ENCODE results near the gene MID1. TPM values are rescaled to one million over a fixed set of nuclear protein-coding genes. Genes with fewer than 3 reads are reported as not detected.

The MID1 gene
- total RNA-seq, 2 donors from 2014 or later, result 0.36 TPM; not detected in 1

DNA sequence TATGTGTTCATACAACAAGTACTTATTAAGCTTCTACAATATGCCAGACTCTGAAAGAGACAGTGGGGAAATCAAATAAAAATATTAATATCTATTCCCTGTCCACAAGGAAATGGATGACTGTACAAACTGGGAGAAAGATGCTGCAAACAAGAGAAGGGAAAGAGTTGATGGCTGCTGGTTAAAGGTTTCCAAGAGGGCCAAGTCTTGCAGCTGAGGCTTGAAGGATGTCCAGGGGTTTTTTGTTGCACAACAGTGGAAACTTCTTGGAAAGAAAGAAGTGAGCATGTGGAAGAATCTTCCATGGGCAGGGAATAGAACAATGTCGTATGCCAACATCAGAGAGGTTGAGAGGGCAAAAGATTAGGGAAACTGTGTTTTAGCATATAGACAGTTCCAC is 95.8 kb downstream of the MID1 start:
- Mint-ChIP-seq H3K4me1 (ENCODE audit: low read depth in 2 of 2) (peaks cover 0 to 2% of the 10 kb centered on the region in 2 donors), H3K36me3 (no peaks in the 10 kb centered on the region), H3K4me3 (no peak overlapping the region), H3K27ac (no peak overlapping the region), H3K27me3 (peaks cover 0 to 7% of the 10 kb centered on the region in 2 donors), H3K9me3 (peaks cover 6% of the 10 kb centered on the region)
- DNase-seq (ENCODE audit: low spot score) (no peak), ATAC-seq (no peak)

DNA sequence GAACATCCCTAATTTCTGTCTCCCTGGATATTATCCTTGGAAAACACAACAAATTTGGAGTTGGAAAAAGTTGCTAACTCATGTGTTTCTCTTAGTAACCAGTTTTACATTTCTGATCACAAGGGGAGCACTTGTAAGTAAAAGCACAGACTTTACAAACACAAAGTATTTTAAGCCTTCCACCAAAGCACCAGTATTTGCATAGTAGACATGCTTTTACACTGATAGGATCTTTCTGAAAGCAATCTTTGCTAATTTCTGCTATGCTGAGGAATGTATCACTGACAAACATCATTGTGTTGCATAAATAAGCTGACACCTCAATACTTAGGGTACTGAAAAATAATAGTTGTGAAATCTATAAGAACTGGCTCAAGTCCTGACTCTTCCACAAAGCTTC is 100.6 kb downstream of the MID1 start:
- Mint-ChIP-seq H3K4me3 (no peak overlapping the region), H3K36me3 (no peaks in the 10 kb centered on the region), H3K27ac (no peak overlapping the region), H3K9me3 (peaks cover 6% of the 10 kb centered on the region), H3K27me3 (peaks cover 0 to 10% of the 10 kb centered on the region in 2 donors), H3K4me1 (ENCODE audit: low read depth in 2 of 2) (no peaks in the 10 kb centered on the region)
- ATAC-seq, result no peak
- DNase-seq (ENCODE audit: low spot score), result no peak

DNA sequence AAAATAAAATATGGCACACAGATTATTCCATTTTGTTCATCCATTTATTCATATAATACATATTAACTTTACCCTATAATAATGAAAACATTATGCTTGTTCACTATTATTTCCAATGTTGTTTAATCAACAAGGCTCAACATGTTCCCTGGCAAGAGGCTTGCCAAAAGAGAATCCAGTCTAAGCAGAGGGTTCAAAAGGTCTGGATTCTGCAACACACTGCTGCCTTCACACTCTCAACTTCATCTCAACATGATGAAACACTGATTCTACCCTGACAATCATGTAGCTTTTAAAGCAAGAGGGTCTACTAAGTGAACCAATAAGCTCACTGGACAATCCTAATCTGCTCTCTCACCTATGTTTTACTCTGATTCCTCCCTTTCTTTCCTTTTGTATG is 101.1 kb downstream of the MID1 start:
- H3K27ac Mint-ChIP-seq, result no peak overlapping the region
- peaks cover 0 to 10% of the 10 kb centered on the region in 2 donors for H3K27me3 Mint-ChIP-seq
- H3K36me3 Mint-ChIP-seq, result no peaks in the 10 kb centered on the region
- ATAC-seq (no peak), DNase-seq (ENCODE audit: low spot score) (no peak)
- H3K4me3 Mint-ChIP-seq, result no peak overlapping the region
- H3K9me3 Mint-ChIP-seq, result peaks cover 6% of the 10 kb centered on the region
- no peaks in the 10 kb centered on the region for H3K4me1 Mint-ChIP-seq (ENCODE audit: low read depth in 2 of 2)

DNA sequence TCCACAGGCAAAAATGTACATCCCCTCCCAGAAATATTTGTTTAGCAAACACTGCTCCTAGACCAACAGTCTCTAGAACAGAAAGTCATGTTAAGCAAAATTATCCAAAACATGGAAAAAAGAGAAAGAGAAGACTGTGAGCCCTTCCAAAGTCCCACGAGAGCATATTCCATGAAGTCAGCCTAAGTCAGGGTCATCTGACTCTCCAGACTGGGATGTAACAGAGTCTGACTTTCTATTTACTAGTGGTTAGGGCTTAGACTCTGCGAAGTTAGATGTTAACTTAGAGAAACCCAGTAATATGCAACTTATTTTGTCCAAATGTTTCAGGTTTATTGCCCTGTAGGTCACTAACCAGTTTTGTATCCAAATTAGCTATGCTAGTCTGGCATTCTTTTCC is 102.3 kb downstream of the MID1 start:
- Mint-ChIP-seq H3K27me3 (peaks cover 0 to 10% of the 10 kb centered on the region in 2 donors), H3K36me3 (no peaks in the 10 kb centered on the region), H3K4me1 (ENCODE audit: low read depth in 2 of 2) (no peaks in the 10 kb centered on the region), H3K4me3 (no peak overlapping the region), H3K9me3 (peaks cover 6% of the 10 kb centered on the region), H3K27ac (no peak overlapping the region)
- DNase-seq (ENCODE audit: low spot score) (no peak), ATAC-seq (no peak)

DNA sequence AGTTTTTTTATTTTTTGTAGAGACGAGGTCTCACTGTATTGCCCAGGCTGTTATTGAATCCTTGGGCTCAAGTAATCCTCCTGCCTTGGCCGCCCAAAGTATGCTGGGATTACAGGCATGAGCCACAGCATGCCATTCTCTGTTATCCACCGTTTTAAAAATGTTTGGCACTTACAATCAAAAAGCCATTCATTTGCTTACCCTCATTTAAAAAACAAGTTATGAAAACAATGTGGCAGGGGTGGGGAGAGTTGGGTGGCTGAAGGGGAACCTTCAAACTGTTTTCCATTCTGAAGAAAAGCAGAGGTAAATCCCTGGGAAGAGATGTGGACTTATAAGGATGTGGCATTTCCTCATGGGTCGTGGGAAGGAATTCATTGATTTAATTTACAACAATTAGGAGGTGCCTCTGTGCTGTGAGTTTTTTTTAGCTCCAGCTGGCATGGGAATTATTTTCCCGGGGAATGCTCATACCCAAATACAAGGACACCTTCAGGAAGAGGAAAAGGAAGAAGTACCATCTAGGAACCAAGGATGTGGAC is 103.5 kb downstream of the MID1 start:
- peaks cover 6% of the 10 kb centered on the region for H3K9me3 Mint-ChIP-seq
- peaks cover 0 to 10% of the 10 kb centered on the region in 2 donors for H3K27me3 Mint-ChIP-seq
- H3K36me3 Mint-ChIP-seq, result no peaks in the 10 kb centered on the region
- no peak overlapping the region for H3K4me3 Mint-ChIP-seq
- H3K27ac Mint-ChIP-seq, result no peak overlapping the region
- DNase-seq (ENCODE audit: low spot score) (no peak), ATAC-seq (no peak)
- no peaks in the 10 kb centered on the region for H3K4me1 Mint-ChIP-seq (ENCODE audit: low read depth in 2 of 2)

DNA sequence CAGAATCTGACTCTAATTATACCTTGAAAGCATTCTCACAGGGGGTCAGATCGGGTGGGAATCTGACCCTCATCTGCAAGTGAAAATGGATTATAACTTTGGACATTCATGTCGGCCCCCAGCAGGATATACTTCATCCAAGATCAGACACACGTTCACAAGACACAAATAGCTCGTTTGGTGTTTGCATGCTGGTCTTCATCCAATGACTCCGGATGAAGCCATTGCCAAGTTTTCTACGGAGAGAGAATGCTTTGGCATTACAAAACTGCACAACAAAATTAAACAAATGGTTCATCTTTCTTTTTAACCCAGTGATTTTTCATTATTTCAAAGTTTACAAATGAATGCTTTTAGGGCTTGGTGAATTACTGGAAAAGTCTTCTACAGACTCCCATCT is 105.5 kb downstream of the MID1 start:
- no peak for ATAC-seq
- DNase-seq (ENCODE audit: low spot score), result no peak
- Mint-ChIP-seq H3K9me3 (no peaks in the 10 kb centered on the region), H3K4me1 (ENCODE audit: low read depth in 2 of 2) (no peaks in the 10 kb centered on the region), H3K4me3 (no peak overlapping the region), H3K36me3 (no peaks in the 10 kb centered on the region), H3K27ac (no peak overlapping the region), H3K27me3 (peaks cover 0 to 3% of the 10 kb centered on the region in 2 donors)

DNA sequence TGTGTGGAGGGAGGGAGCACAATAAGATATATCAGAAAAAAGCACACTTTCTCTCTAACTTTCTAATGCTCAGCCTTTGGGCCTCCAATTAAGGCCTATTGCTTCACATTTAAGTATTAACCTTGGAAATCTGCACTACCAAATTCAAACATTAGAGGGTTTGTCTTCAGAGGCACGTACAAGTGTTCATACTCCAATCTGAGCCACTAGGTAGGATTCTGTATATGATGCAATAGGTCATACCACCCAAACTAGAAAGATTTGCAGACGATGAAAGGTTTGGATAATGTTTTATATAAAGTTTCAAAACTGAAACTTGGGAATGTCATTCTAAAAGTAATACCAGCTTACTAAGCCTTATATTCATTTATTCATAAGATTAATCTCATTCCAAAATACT is 106.4 kb downstream of the MID1 start:
- DNase-seq (ENCODE audit: low spot score) (no peak), ATAC-seq (no peak)
- H3K27ac Mint-ChIP-seq, result no peak overlapping the region

DNA sequence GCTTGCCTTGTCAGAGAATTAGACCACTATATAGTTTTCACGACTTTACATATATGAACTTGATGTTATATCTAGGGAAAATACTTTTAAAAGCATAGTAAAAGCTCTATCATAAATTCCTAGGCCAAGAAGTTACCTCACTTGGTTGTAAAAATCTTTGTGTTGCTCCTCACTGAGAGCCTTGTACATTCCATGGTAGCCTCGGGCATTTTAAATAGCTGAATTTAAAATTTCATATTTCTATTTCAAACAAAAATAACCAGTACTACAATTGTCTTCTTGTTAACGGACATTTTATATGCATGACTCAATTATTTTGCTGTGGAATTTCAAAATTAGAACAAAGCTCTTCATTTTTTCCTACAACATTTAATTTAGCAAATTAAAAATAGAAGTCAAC is 107.6 kb downstream of the MID1 start:
- H3K27ac Mint-ChIP-seq, result no peak overlapping the region
- H3K4me3 Mint-ChIP-seq, result no peak overlapping the region
- no peak for ATAC-seq
- H3K36me3 Mint-ChIP-seq, result no peaks in the 10 kb centered on the region
- H3K4me1 Mint-ChIP-seq (ENCODE audit: low read depth in 2 of 2), result no peaks in the 10 kb centered on the region
- H3K9me3 Mint-ChIP-seq, result no peaks in the 10 kb centered on the region
- peaks cover 0 to 2% of the 10 kb centered on the region in 2 donors for H3K27me3 Mint-ChIP-seq
- DNase-seq (ENCODE audit: low spot score), result no peak

More for the DNA sequence above, 106.4 kb downstream of the MID1 start:
- Mint-ChIP-seq H3K9me3 (no peaks in the 10 kb centered on the region), H3K4me3 (no peak overlapping the region), H3K27me3 (no peaks in the 10 kb centered on the region), H3K4me1 (ENCODE audit: low read depth in 2 of 2) (no peaks in the 10 kb centered on the region), H3K36me3 (no peaks in the 10 kb centered on the region)

DNA sequence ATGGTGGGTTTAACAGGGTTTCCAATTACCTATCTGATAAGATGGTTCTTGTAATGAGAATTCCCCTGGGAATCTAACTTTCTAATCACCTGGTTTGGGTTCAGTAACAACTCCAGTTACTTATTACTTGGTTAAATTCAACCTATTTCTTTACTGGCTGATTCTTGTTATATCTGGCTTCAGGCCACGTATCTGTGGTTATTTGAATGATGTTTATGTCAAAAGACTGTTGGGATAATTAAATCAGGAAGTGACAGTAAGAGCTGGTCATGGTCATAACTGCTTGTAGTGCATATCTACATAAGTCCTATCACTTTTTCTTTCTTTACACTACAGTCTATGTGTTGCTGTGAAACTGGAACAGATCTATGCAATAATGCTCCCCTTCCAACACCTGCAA is 108.1 kb downstream of the MID1 start:
- DNase-seq (ENCODE audit: low spot score), result no peak
- Mint-ChIP-seq H3K4me3 (no peak overlapping the region), H3K4me1 (ENCODE audit: low read depth in 2 of 2) (no peaks in the 10 kb centered on the region), H3K9me3 (no peaks in the 10 kb centered on the region), H3K36me3 (no peaks in the 10 kb centered on the region), H3K27ac (no peak overlapping the region), H3K27me3 (peaks cover 0 to 2% of the 10 kb centered on the region in 2 donors)
- no peak for ATAC-seq

DNA sequence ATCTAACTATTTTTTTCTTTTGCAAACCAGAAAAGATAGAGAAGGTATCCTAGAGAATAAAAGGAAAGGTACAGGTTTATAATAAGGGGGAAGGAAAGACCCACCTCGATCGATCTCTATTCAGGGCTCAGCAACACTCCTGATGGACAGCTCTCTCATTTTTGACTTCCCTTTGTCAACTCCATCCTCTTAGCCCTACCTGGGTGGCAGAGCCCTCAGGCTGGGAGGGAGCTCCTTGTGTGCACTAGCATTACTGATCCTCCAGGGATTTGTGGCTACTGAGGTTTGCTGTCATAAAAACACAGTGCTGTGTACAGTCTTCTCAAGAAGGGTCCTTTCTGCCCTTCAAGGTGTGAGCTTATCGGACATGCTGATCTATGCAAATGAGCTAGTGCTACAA is 111.0 kb downstream of the MID1 start:
- Mint-ChIP-seq H3K4me1 (ENCODE audit: low read depth in 2 of 2) (no peaks in the 10 kb centered on the region), H3K9me3 (no peaks in the 10 kb centered on the region), H3K27ac (no peak overlapping the region), H3K27me3 (peaks cover 0 to 5% of the 10 kb centered on the region in 2 donors), H3K4me3 (no peak overlapping the region), H3K36me3 (no peaks in the 10 kb centered on the region)
- no peak for ATAC-seq
- DNase-seq (ENCODE audit: low spot score), result no peak

DNA sequence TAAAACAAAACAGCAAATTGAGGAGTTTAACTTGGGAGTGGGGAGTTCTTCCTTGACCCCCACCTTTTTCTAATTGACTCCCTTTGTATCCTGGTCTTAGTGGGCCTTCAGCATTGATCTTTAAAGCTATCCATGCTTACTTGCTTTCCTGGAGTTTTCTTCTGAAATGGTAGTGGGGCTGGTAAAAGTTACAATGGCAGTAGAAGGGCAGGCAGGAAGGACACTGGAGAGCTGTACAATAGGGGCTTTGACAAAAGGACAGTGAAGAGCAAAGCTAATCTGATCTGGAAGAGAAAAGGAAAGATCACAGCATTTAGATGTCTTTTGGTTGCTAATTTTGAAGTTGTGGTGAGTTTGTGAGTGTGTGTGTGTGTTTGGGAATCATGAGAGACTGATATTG is 111.5 kb downstream of the MID1 start:
- no peaks in the 10 kb centered on the region for H3K4me1 Mint-ChIP-seq (ENCODE audit: low read depth in 2 of 2)
- ATAC-seq (no peak), DNase-seq (ENCODE audit: low spot score) (no peak)
- H3K36me3 Mint-ChIP-seq, result no peaks in the 10 kb centered on the region
- H3K27me3 Mint-ChIP-seq, result peaks cover 0 to 5% of the 10 kb centered on the region in 2 donors
- H3K27ac Mint-ChIP-seq, result no peak overlapping the region
- H3K9me3 Mint-ChIP-seq, result no peaks in the 10 kb centered on the region
- no peak overlapping the region for H3K4me3 Mint-ChIP-seq

DNA sequence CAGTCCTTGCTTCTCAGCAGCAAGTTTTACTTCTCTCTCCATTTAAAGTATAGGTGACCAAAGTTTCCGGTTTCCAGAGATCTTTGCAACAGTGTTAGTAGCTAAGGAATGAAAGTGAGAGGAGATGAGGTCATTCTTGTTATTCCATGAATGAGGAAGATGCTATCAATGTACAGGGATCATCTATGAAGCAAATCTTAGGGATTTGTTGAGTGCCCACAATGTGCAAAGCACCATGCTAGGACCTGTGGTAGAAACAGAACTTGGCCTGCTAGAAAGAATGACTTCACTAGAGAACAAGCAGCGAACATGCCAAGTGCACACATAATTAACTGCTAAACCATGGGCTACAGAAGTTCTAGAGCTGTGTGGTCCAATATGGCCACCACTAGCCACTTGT is 112.5 kb downstream of the MID1 start:
- DNase-seq (ENCODE audit: low spot score), result no peak

DNA sequence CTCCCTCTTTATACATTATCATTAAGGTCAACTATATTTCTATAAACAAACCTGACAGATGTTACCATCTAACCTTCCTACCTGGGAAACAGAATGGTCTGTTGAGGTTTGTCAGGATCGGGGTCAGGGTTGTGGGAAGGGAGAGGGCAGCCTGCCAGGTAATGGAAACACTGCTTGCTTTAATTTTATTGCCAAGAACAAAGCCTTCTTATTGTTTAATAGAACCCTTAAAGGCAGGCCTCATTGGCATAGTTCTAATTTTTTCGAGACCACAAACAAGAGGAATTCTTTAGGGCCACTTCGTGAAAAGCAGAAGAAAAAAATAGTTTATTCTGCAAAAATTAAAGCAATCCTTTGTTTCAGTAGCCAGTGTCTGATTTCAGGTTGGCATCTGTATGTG is 113.2 kb downstream of the MID1 start:
- Mint-ChIP-seq H3K27ac (no peak overlapping the region), H3K27me3 (peaks cover 0 to 7% of the 10 kb centered on the region in 2 donors), H3K4me3 (no peak overlapping the region), H3K4me1 (ENCODE audit: low read depth in 2 of 2) (no peaks in the 10 kb centered on the region), H3K9me3 (no peaks in the 10 kb centered on the region), H3K36me3 (no peaks in the 10 kb centered on the region)
- no peak for DNase-seq (ENCODE audit: low spot score)
- no peak for ATAC-seq

More for the DNA sequence above, 112.5 kb downstream of the MID1 start:
- Mint-ChIP-seq H3K4me3 (no peak overlapping the region), H3K36me3 (no peaks in the 10 kb centered on the region), H3K27ac (no peak overlapping the region), H3K27me3 (peaks cover 0 to 7% of the 10 kb centered on the region in 2 donors), H3K4me1 (ENCODE audit: low read depth in 2 of 2) (no peaks in the 10 kb centered on the region), H3K9me3 (no peaks in the 10 kb centered on the region)
- ATAC-seq, result no peak

DNA sequence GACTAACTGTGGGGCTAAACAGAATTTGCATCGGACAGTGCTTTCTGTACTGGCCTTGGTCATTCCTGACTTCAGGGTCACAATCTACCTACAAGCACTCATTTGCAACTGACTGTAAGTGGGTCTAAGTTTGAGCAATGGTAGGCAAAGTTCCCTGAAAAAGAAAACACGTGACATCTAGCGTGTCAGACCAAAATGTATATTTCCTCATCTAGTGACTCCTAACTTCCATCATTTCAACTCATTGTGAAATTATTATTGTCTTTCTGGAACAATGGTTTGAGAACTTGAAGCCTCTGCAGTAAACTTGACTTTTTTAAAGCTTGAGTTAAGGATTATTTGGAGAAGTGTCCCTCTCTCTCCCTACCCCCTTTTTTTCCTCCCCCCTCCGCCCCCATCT is 113.6 kb downstream of the MID1 start:
- ATAC-seq (no peak), DNase-seq (ENCODE audit: low spot score) (no peak)
- no peaks in the 10 kb centered on the region for H3K4me1 Mint-ChIP-seq (ENCODE audit: low read depth in 2 of 2)
- H3K27ac Mint-ChIP-seq, result no peak overlapping the region
- no peak overlapping the region for H3K4me3 Mint-ChIP-seq
- peaks cover 0 to 7% of the 10 kb centered on the region in 2 donors for H3K27me3 Mint-ChIP-seq
- no peaks in the 10 kb centered on the region for H3K36me3 Mint-ChIP-seq
- no peaks in the 10 kb centered on the region for H3K9me3 Mint-ChIP-seq

DNA sequence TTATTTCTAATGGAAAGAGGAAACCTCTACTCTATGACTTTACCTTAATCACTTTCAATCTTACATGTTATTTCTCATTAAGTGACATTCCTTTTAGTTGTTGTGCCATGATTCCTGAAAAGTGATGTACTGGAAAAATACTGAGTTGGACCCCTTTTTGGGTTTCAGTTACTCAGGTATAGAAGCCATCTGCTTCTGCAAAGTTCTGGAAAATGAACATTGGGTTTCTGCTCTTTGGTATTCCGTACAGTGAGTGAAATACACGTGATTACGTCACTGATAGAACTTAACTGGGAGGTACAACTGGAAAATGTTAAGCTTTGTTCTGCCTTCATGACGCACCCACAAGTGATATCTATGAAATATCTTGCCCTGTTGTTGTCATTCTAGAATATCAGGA is 114.7 kb downstream of the MID1 start:
- no peak overlapping the region for H3K4me3 Mint-ChIP-seq
- DNase-seq (ENCODE audit: low spot score), result no peak
- H3K36me3 Mint-ChIP-seq, result no peaks in the 10 kb centered on the region
- peaks cover 0 to 9% of the 10 kb centered on the region in 2 donors for H3K27me3 Mint-ChIP-seq
- ATAC-seq, result no peak
- H3K4me1 Mint-ChIP-seq (ENCODE audit: low read depth in 2 of 2), result no peaks in the 10 kb centered on the region
- no peaks in the 10 kb centered on the region for H3K9me3 Mint-ChIP-seq
- H3K27ac Mint-ChIP-seq, result no peak overlapping the region

Data from natural killer cell treated with Interleukin-12 subunit alpha and Interleukin-12 subunit beta and Interleukin-15 and Interleukin-18, amount 100 ng/mL, for 72 hours (primary cell).